Nephron progenitor cell (in vitro differentiated cells): ENCODE data around the gene TFAP2C.
"Not testable (repeated sequence)": the region's sequence is repeated elsewhere in the genome, so short reads cannot be mapped to it uniquely, and the experiment has no call there.

Experiments used
- DNase-seq: peaks from one replicate; pipeline ENCODE4 v3.0.0; 2021
- H3K27ac Mint-ChIP-seq: 2 replicates; pipeline ENCODE4 v1.8.0; 2021; ENCODE audit warnings: mild to moderate bottlenecking, moderate library complexity, mixed read lengths
- H3K27me3 Mint-ChIP-seq: 2 replicates; pipeline ENCODE4 v1.8.0; 2021; ENCODE audit warnings: mild to moderate bottlenecking, low read depth, mixed read lengths; ENCODE audit not compliant: poor library complexity
- H3K36me3 Mint-ChIP-seq: 2 replicates; pipeline ENCODE4 v1.8.0; 2021; ENCODE audit warnings: low read depth, mixed read lengths
- H3K4me1 Mint-ChIP-seq: 2 replicates; pipeline ENCODE4 v1.8.0; 2021; ENCODE audit warnings: mixed read lengths
- H3K4me3 Mint-ChIP-seq: 2 replicates; pipeline ENCODE4 v1.8.0; 2021; ENCODE audit warnings: mild to moderate bottlenecking, moderate library complexity, mixed read lengths
- H3K9me3 Mint-ChIP-seq: 2 replicates; pipeline ENCODE4 v1.8.0; 2021; ENCODE audit warnings: mild to moderate bottlenecking, moderate library complexity, mixed read lengths
- CTCF ChIP-seq: fragments of 200-600 bp; sonication (generic); IDR thresholded peaks from 2 replicates; pipeline ENCODE4 v1.5.0; 2021; ENCODE audit warnings: antibody characterized with exemption

The TFAP2C gene

GRCh38 chr20:56617489-56617888 lies 11.6 kb upstream of the TFAP2C start:
- no peak for DNase-seq
- Mint-ChIP-seq H3K36me3 (no peaks in the 10 kb centered on the region), H3K27ac (no peak overlapping the region), H3K27me3 (peaks cover 28% of the 10 kb centered on the region), H3K9me3 (peaks cover 3% of the 10 kb centered on the region), H3K4me1 (peaks cover 4% of the 10 kb centered on the region), H3K4me3 (no peak overlapping the region)
- no peak for TF ChIP-seq CTCF

- peaks cover 10% of the 10 kb centered on the region for H3K4me1 Mint-ChIP-seq
- TF ChIP-seq CTCF = no peak
- no peaks in the 10 kb centered on the region for H3K36me3 Mint-ChIP-seq
- H3K9me3 Mint-ChIP-seq = no peaks in the 10 kb centered on the region
- peaks cover 67% of the 10 kb centered on the region for H3K27me3 Mint-ChIP-seq
- no peak for DNase-seq
- H3K27ac Mint-ChIP-seq = peak overlapping the region; percentile 33
- no peak overlapping the region for H3K4me3 Mint-ChIP-seq
These were observed 7.4 kb upstream of the TFAP2C start for GRCh38 chr20:56621730-56622129.

DNA sequence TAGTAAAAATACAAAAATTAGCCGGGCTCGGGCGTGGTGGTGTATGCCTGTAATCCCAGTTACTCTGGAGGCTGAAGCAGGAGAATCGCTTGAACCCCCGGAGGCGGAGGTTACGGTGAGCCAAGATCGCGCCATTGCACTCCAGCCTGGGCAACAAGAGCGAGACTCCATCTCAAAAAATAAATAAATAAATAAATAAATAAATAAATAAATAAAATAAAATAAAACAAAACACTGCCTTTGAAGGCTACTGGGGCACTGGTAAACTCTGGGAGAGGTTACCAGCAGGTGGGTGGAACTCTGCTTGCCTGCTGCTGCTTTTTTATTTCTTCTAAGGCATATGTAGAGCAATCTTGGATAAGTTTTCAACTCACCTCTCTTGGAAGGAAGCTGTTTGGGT lies 5.2 kb upstream of the TFAP2C start:
- Mint-ChIP-seq H3K4me1 (peaks cover 24% of the 10 kb centered on the region), H3K27me3 (peaks cover 83% of the 10 kb centered on the region)
- not testable (repeated sequence) for H3K36me3 Mint-ChIP-seq, H3K4me3 Mint-ChIP-seq, DNase-seq, H3K9me3 Mint-ChIP-seq, H3K27ac Mint-ChIP-seq

DNA sequence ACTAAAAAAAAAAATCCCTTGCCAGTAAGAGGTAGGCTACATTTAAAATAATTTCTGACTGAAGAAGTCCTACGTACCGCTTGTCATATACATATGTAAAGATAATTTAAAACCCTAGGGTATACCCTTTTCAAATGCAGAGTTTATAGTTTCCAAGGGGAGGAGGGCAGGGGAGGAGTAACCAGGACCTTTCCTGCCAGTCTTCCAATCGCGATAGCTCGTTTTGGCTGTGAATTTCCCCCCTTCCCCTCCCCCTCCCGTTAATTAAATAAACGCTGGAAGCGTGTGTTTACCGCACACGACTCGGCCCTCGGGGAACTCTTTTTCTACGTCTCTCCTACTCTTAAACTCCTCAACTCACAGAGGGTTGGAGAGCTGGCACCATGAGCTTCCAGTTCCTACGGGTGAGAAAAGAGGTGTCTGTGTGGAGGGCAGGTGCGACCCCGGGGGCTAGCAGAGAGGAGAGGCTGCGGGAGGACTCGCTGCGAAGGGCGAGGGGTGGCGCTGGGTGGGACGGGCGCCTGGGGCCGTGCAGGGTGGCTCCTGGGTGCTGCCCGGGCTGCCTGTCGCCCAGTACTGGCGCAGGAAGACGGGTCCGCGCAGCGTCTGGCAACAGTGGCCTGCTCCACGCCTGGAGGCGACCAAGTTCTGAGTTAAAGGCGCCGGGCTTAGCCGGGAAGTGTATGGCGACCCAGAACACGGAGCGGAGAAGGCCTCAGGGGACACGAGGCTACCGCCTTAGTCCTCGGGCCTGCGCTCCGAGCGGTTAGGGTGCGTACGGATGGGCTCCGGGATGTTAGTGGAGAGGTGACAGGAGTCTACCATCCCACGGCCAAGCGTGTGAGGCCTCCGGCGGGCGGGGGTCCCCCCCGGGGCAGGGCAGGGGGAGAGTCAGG lies 4.1 kb upstream of the TFAP2C start:
- Mint-ChIP-seq H3K4me1 (peaks cover 24% of the 10 kb centered on the region), H3K27me3 (peaks cover 93% of the 10 kb centered on the region), H3K27ac (no peak overlapping the region), H3K36me3 (no peaks in the 10 kb centered on the region), H3K4me3 (peak overlapping the region; percentile 55), H3K9me3 (no peaks in the 10 kb centered on the region)
- peak; percentile 28 for DNase-seq
- no peak for TF ChIP-seq CTCF

DNA sequence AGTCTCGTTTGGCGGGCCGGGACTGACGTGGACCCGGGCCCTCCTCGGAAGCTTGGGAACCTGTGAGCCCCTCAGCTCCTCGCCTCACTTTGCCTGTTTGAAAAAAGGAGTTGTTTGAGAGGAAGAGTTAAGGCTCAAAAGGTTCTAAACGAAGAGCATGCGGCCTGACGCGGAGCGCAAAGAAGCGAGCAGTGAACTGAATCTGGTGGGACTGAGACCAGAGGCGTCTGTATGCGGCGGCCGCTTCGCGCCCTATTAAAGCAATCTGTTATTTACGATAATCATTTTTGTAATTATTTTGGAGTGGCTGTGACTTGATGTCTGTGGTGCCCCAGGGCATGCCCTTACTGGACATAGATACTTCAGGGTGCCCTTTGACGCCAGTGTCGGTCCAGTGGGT lies 3.3 kb upstream of the TFAP2C start:
- no peaks in the 10 kb centered on the region for H3K9me3 Mint-ChIP-seq
- TF ChIP-seq CTCF = no peak
- peaks cover 24% of the 10 kb centered on the region for H3K4me1 Mint-ChIP-seq

DNA sequence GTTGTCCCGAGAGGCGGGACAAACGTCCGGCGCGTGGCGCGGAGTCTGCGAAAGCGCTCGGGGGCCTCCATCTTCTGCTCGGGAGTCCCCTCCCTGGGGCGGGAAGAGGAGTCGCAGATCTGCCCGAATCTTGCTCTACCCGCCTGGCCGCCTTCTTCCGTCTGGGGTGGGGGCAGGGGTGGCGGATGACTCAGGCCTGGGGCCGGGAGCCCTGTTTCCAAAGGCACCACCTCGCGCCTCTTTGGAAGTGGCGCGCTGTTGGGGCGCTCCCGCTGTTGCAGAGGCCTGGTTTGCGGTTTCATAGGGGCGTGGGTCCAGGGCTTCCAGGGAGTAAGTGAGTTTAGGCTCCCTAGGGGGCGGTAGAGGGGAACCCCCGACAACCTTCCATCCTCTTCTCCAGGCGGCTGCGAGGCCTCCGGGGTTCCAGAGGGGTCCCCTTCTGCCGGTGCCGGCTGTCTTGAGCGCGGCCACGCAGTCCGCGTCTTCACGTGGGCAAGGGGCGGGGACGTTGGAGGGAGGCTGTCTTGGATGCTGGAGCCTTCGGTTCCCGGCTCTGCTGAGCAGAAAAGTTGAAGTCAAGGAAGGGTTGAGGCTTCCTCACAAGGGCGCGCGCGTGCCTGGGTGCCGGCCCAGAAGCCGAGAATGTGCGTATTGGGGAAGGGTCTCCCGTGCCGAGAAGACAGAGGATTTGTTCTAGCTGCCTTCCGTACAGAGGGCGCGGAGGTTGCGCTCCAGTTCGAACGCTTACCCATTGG lies 2.6 kb upstream of the TFAP2C start:
- TF ChIP-seq CTCF = peak; percentile 56
- Mint-ChIP-seq H3K27me3 (peaks cover 97% of the 10 kb centered on the region), H3K4me1 (peaks cover 25% of the 10 kb centered on the region), H3K36me3 (no peaks in the 10 kb centered on the region), H3K4me3 (peak overlapping the region; percentile 75), H3K27ac (no peak overlapping the region), H3K9me3 (no peaks in the 10 kb centered on the region)
- DNase-seq = peak; percentile 70

More for the DNA sequence above, 3.3 kb upstream of the TFAP2C start:
- Mint-ChIP-seq H3K36me3 (no peaks in the 10 kb centered on the region), H3K4me3 (peak overlapping the region; percentile 75), H3K27me3 (peaks cover 91% of the 10 kb centered on the region), H3K27ac (no peak overlapping the region)
- no peak for DNase-seq
